ENCODE measurements around the gene CSRP1.
"Not testable (repeated sequence)": the region's sequence is repeated elsewhere in the genome, so short reads cannot be mapped to it uniquely, and the experiment has no call there.

CSRP1 gene

GRCh38 chr1:201496296-201496690 lies 10.6 kb downstream of the CSRP1 start:
- in situ Hi-C loops (cut with HindIII; ENCODE audit: low pct_unique_long_range_greater_than_20kb, low sequenced_read_pairs): no loop called here
- no peak for TF ChIP-seq JUND (IDR thresholded peaks at IDR 0.05; ENCODE audit: low read depth)
- no peak for DNase-seq (ENCODE audit: low read depth in 1 of 2, low spot score in 1 of 2)

DNA sequence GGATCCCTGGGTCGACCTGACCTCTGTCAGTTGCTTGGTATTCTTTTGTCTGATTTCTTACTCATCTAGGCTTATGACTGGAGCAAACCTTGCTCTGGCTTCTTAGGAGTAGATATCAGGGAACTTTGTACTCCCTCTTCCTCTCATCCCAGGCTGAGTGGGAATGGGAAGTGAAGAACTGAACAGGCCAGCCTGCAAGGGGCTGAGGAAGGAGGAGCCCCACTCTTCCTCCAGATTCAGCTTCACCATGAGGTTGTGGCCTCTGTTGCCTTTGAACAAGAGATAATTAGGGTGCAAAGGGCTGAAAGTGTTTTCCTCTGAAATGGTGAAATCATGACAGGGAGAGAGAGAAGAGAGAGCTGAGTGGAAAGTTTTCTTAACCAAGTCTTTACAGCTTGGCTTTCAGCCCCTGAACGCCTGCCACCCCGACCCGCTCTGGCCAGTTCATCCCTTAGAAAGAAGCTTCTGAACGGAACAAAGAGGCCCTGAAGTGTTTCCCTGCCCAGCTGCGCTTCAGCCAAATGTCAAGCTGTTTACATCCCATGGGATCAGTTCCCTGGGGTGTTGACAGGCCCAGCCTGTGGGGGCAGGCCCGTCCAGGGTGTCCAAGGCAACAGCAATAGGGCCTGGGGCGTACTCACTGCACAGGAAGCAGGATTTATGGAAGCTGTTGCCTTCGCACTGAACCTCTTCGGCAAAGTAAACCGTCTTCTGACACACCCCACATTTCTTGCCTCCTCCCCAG lies 11.2 kb downstream of the CSRP1 start:
- no peak for TF ChIP-seq JUND (IDR thresholded peaks at IDR 0.05; ENCODE audit: low read depth)
- in situ Hi-C loops (cut with HindIII; ENCODE audit: low pct_unique_long_range_greater_than_20kb, low sequenced_read_pairs): no loop called here
- DNase-seq (ENCODE audit: low read depth in 1 of 2, low spot score in 1 of 2): peak in 1 of 2 experiments; percentile 81

- no peak for TF ChIP-seq JUND (IDR thresholded peaks at IDR 0.05; ENCODE audit: low read depth)
- in situ Hi-C loops (cut with HindIII; ENCODE audit: low pct_unique_long_range_greater_than_20kb, low sequenced_read_pairs): no loop called here
Observed at GRCh38 chr1:201493757-201494617, 12.9 kb downstream of the CSRP1 start.

DNA sequence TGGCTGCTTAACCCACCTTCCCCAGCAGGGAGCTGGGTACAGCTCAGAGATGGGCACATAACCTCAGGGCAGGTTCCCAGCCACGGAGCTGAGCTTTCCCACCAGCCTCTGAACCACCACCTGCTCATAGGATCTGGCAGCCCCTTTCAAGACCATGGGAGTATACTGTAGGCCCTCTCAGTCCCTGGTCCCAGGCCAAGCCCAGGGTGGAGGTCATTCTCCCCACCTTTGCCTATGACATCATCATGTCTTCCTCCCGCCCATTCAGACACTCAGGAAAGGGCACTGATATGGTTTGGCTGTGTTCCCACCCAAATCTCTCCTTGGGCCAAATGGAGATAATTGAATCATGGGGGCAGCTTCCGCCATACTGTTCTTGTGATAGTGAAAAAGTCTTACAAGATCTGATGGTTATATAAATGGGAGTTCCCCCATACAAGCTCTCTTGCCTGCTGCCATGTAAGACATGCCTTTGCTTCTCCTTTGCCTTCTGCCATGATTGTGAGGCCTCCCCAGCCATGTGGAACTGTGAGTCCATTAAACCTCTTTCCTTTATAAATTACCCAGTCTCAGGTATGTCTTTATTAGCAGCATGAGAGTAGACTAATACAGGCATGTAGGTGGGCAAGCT lies 13.8 kb downstream of the CSRP1 start:
- in situ Hi-C loops (cut with HindIII; ENCODE audit: low pct_unique_long_range_greater_than_20kb, low sequenced_read_pairs); DNase-seq (ENCODE audit: low read depth in 1 of 2, low spot score in 1 of 2): not testable (repeated sequence)

More at GRCh38 chr1:201493757-201494617, 12.9 kb downstream of the CSRP1 start:
- no peak for DNase-seq (ENCODE audit: low read depth in 1 of 2, low spot score in 1 of 2)

DNA sequence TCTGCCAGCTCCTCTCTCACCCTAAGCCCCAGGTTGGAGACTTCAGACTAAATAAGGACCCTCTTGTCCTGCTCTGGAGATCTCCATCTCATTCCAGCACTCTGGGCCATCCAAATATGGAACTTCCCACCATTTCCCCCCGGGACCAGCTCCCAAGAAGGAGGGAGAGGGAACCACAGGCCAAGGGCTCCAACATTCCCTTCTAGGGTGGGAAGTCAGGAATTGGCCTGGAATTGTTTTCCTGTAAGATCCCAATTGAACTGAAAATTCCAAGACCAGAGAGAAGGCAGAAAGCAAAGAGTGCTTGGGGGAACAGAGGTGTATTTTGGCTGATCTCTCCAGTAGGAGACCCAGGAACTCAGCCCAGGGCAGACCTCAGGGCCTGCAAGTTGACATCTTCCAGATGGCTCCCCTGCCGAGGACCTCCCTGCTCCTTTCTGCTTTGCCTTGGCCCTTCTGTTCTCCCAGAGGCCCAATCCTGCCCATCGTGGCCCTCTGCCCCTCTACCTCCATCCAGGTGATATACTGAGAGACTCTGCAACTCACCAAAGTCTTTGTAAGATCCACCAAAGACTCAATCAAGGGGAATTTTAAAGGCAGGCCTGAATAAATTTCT lies 14.9 kb downstream of the CSRP1 start:
- in situ Hi-C loops (cut with HindIII; ENCODE audit: low pct_unique_long_range_greater_than_20kb, low sequenced_read_pairs): no loop called here
- TF ChIP-seq JUND (IDR thresholded peaks at IDR 0.05; ENCODE audit: low read depth): no peak
- no peak for DNase-seq (ENCODE audit: low read depth in 1 of 2, low spot score in 1 of 2)

DNA sequence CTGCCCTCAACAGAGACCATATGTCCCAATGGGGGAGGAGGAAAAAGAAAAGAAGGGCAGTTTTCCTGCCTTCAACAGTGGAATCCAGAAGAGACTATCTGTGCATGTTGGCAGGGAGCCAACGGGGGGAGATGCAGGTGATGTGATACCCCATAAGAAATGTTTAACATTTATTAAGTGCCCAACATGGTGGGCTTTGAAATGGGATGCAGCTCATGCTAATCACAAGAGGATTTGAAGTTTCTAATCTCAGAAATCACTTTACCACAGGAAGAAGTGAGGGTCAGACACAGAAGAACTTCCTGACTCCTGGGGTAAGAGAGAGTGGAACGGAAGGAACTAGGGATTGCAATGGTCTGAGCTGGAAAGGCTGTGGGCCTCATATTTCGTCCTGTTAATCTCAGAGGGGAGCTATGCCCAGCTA lies 16.2 kb downstream of the CSRP1 start:
- TF ChIP-seq JUND (IDR thresholded peaks at IDR 0.05; ENCODE audit: low read depth): no peak
- no peak for DNase-seq (ENCODE audit: low read depth in 1 of 2, low spot score in 1 of 2)
- in situ Hi-C loops (cut with HindIII; ENCODE audit: low pct_unique_long_range_greater_than_20kb, low sequenced_read_pairs): no loop called here

DNA sequence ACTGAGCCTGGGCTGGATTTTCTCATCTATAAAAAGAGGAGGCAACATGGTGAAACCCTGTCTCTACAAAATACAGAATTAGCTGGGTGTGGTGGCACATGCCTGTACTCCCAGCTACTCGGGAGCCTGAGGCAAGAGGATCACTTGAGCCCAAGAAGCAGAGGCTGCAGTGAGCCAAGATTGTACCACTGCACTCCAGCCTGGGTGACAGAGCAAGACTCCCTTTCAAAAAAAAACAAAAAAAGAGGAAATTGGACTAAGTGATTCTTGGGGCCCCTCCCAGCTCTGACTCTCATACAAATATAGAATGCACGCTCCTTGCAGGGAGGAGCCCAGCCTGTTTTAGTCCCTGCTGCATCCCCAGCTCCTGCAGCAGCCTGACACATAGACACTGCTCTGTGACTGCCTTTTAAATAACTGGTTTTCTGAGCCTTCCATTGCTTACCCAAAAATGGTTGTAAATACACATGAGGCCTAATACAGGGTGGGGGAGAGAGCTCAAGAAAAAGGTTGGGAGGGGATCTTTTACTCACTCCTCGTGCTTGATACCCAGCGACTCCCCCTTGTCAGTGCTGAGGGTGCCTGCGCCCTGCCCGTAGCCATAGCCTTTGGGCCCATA lies 17.2 kb downstream of the CSRP1 start:
- DNase-seq (ENCODE audit: low read depth in 1 of 2, low spot score in 1 of 2): no peak
- in situ Hi-C loops (cut with HindIII; ENCODE audit: low pct_unique_long_range_greater_than_20kb, low sequenced_read_pairs): no loop called here
- no peak for TF ChIP-seq JUND (IDR thresholded peaks at IDR 0.05; ENCODE audit: low read depth)

- TF ChIP-seq JUND (IDR thresholded peaks at IDR 0.05; ENCODE audit: low read depth): no peak
- DNase-seq (ENCODE audit: low read depth in 1 of 2, low spot score in 1 of 2): no peak
- in situ Hi-C loops (cut with HindIII; ENCODE audit: low pct_unique_long_range_greater_than_20kb, low sequenced_read_pairs): no loop called here
Observed at GRCh38 chr1:201488830-201489589, 17.9 kb downstream of the CSRP1 start.

DNA sequence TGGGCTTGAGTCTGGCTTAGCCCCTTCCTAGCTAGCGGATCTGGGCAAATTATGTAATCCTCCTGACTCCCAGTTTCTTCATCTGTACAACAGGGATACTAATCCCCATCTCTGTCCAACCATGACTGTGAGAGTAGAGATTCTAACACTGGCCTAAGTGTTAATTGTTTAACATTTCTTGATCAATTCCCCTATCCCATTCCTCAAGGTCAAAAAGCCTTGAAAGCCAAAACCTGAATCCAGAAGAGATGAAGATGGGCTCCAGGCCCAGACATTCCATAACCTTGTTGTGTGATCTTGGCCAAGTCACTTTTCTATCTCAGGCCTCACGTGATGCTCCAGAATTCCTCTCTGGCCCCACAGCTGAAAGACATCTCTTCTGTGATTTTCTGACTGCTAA lies 19.2 kb downstream of the CSRP1 start:
- TF ChIP-seq JUND (IDR thresholded peaks at IDR 0.05; ENCODE audit: low read depth): no peak
- in situ Hi-C loops (cut with HindIII; ENCODE audit: low pct_unique_long_range_greater_than_20kb, low sequenced_read_pairs): no loop called here
- no peak for DNase-seq (ENCODE audit: low read depth in 1 of 2, low spot score in 1 of 2)

GRCh38 chr1:201486187-201486586 lies 20.7 kb downstream of the CSRP1 start:
- no peak for DNase-seq (ENCODE audit: low read depth in 1 of 2, low spot score in 1 of 2)
- no peak for TF ChIP-seq JUND (IDR thresholded peaks at IDR 0.05; ENCODE audit: low read depth)
- in situ Hi-C loops (cut with HindIII; ENCODE audit: low pct_unique_long_range_greater_than_20kb, low sequenced_read_pairs): no loop called here

GRCh38 chr1:201485184-201485774 lies 21.6 kb downstream of the CSRP1 start:
- no peak for DNase-seq (ENCODE audit: low read depth in 1 of 2, low spot score in 1 of 2)
- TF ChIP-seq JUND (IDR thresholded peaks at IDR 0.05; ENCODE audit: low read depth): no peak
- in situ Hi-C loops (cut with HindIII; ENCODE audit: low pct_unique_long_range_greater_than_20kb, low sequenced_read_pairs): no loop called here

All from T47D (cell line).